Testis (tissue), 2 donors: Measurements from ENCODE around the gene GALNT18.

Experiments used
- CTCF ChIP-seq, 3 experiments: fragments of 450-650 bp in 2 of 3; fragments of 200-600 bp in 1 of 3; sonication (generic) in 1 of 3; IDR thresholded peaks; one replicate each; pipeline ENCODE4 v1.5.1; 2016 to 2019; ENCODE audit warnings: antibody characterized with exemption in 3 of 3, mild to moderate bottlenecking in 2 of 3, moderate library complexity in 1 of 3
- POLR2A ChIP-seq: fragments of 450-650 bp; IDR thresholded peaks from one replicate; pipeline ENCODE4 v1.6.1; 2017; ENCODE audit warnings: antibody characterized with exemption, mild to moderate bottlenecking, moderate library complexity

- TF ChIP-seq CTCF (IDR thresholded peaks at IDR 0.05) (no peak), POLR2A (no peak)
These were observed 308.4 kb downstream of the GALNT18 start for GRCh38 chr11:11313426-11313825.
